Measurements from ENCODE around the gene SSB.
"Not testable (repeated sequence)": the region's sequence is repeated elsewhere in the genome, so short reads cannot be mapped to it uniquely, and the experiment has no call there.

SSB gene

GRCh38 chr2:169838743-169839489 is 40.2 kb downstream of the SSB start:
- no peak for DNase-seq

- no peak for DNase-seq
Measured at GRCh38 chr2:169839954-169840746, 41.5 kb downstream of the SSB start.

DNA sequence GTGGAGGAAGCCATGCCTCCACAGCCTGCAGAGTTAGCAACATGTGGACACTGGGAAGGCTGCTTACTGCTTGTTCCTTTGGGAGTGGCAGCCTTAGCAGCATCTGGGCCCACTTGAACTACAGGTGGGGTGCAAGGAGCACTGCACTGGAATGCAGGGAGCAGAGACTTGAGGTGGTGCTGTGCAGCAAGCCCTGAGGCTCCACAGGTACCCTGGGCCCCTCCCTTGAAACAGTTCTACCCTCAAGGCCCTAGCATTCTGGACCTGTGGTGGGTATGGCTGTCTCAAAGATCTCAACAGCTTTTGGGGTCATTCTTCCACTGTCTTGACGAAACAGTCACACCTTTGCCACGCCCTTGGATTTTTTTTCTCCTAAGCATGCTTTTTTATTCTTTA is 42.1 kb downstream of the SSB start:
- no peak for DNase-seq

DNA sequence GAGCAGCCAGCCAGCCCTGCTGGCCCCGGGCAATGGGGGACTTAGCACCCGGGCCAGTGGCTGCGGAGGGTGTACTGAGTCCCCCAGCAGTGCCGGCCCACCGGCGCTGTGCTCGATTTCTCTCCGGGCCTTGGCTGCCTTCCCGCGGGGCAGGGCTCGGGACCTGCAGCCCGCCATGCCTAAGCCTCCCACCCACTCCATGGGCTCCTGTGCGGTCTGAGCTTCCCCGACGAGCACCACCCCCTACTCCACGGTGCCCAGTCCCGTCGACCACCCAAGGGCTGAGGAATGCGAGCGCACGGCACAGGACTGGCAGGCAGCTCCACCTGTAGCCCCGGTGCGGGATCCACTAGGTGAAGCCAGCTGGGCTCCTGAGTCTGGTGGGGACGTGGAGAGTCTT is 43.0 kb downstream of the SSB start:
- not testable (repeated sequence) for DNase-seq

DNA sequence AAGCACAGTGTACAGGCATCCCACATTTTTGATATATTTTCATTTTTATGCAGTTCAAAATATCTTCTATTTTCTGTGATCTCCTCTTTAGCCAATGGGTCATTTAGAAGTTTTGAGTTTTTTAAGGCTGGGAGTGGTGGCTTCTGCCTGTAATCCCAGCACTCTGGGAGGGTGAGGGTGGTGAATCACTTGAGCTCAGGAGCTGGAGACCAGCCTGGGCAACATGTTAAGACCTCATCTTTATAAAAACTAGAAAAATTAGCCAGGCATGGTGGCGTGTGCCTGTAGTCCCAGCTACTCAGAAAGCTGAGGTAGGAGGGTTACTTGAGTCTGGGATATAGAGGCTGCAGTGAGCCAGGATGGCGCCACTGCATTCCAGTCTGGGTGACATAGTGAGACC is 46.3 kb downstream of the SSB start:
- DNase-seq, result no peak

GRCh38 chr2:169848959-169849693 is 50.5 kb downstream of the SSB start:
- DNase-seq, result not testable (repeated sequence)

DNA sequence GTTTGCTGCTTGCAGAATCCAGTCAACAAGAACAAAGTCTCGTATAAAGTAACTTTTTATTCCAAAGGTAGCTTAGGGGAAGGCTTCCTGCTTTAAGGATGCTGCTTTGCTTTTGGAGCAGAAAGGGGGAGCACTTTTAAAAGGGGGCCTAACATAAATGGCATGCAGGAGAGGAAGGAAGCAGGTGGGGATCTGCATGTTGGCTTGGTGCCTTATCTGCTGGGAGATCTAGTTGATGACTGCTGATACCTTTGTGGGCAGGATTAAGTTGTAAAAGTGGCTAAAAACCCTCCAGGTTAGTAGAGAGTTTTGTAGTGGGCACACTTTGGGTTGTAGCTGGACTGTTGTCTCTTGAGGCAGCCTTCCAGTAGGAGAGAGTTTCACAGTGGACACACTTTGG is 51.0 kb downstream of the SSB start:
- DNase-seq, result no peak

DNA sequence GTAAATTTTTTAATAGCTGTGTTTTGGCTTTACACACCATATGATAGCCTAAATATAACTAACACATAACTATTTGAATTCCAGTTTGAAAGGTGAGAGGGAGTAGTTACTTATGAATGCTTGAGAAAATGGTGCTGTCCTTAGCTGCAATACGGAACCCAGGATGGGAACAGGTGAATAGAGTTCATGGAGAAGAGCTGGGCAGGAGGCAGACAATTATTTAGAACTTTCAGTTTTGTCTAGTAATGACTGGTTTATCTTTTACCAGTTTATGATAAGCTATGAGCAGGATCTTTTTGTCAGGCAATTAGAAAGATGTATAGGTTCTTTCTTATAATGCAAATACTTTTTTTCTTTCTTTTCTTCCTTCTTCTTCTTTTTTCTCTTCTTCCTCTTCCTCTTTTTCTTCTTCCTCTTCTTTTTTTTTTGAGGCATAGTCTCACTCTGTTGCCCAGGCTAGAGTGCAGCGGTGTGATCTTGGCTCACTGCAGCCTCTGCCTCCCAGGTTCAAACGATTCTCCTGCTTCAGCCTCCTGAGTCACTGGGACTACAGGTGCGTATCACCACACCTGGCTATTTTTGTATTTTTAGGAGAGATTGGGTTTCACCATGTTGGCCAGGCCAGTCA is 54.5 kb downstream of the SSB start:
- DNase-seq, result no peak

GRCh38 chr2:169855281-169856258 is 56.9 kb downstream of the SSB start:
- DNase-seq, result not testable (repeated sequence)

- DNase-seq, result no peak
Measured at GRCh38 chr2:169859423-169859822, 60.8 kb downstream of the SSB start.

GRCh38 chr2:169860149-169860548 is 61.5 kb downstream of the SSB start:
- DNase-seq, result no peak
